LNCAP (cell line): ENCODE measurements around the gene MLST8.

Source experiments
- CTCF ChIP-seq: fragments of 450-650 bp; IDR thresholded peaks from 2 replicates; pipeline ENCODE4 v1.5.1; 2017; ENCODE audit warnings: mild to moderate bottlenecking

Gene MLST8

GRCh38 chr16:2257726-2258125, 52.5 kb downstream of the MLST8 start:
- TF ChIP-seq CTCF: no peak
